NCI-H446 (cell line): ENCODE measurements around the gene TTC22.

Experiments used
- DNase-seq, 2 experiments: peaks; one replicate each; lab custom pipeline; 2025; lab: John Stamatoyannopoulos, UW

The TTC22 gene

GRCh38 chr1:54786778-54787177 is 14.3 kb downstream of the TTC22 start:
- no peak for DNase-seq

DNA sequence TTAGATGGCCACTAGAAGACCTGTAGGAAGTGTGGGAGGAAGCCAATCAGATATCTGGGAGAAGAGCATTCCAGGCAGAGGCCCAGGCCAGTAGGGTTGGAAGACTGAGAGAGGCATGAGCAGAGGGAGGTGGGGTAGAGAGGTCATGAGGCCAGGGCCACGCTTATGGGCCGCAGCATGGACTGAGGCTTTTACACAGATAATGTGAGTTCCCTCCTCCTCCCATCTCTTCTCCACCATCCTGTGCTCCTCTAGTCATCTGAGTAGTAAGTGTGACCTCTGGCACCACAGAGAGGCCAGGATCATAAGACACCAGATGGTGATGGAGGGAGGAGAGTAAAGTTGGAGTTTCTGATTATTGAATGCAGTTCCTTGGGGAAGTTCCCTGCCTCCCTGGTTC is 17.1 kb downstream of the TTC22 start:
- no peak for DNase-seq

- no peak for DNase-seq
Measured at GRCh38 chr1:54782588-54782987, 18.5 kb downstream of the TTC22 start.

DNA sequence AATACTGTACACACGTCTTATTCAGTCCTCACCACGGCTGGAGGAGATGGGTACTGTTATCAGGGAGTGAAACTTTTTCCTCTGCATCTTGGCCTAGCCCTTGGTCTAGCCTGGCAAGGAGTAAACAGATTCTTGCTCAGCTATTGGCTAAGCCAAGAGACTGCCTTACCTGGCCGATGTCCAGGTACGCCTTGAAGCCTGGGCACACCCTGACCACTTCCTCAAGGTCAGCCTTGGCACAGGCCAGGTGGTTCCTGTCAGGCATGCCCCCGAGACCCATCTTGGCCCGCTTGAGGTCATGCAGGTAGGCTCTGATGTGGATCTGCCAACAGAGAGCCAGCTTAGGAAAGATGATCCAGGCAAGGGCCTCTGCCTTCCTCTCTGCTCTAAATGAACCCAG is 19.0 kb downstream of the TTC22 start:
- no peak for DNase-seq

- DNase-seq, result no peak
Measured at GRCh38 chr1:54781023-54781723, 19.9 kb downstream of the TTC22 start.

DNA sequence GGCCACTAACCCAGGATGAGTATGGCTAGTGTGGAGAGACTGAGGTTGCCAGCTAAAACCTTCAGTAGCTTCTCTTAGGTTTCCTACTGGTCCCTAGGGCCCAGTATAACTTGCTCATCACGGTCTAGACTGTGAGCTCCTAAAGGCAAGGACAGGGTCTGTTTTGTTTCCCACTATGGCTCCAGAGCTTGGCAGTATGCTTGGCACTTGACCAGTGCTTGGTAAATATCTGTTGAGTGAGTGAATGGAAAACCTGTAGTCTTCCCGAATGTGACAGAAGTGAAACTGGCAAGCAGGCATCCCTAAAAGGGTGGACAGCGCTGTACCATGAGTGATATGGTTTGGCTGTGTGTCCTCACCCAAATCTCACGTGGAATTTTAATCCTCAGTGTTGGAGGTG is 23.7 kb downstream of the TTC22 start:
- DNase-seq, result peak in 1 of 2 experiments; percentile 22

DNA sequence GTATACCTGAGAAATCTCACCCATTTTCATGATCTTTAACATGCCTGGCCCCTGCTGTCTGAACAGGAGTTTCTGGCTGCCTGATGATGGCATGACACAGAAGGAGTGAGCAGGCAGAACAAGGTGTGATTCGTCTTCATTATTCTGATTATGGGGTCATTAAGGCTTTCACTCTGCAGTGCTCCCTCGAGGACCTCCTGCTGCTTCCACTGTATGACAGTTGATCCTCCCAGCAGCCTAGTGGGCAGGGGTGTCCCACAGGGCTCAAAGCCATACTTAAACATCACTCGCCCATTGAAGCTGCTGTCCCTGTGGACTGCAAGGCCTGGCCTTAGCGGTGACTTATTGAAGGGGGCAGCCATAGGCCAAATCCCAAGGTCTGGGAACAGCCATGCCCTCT is 24.1 kb downstream of the TTC22 start:
- DNase-seq, result no peak

GRCh38 chr1:54775828-54776721 is 25.0 kb downstream of the TTC22 start:
- peak; percentile 29 to 41 for DNase-seq

DNA sequence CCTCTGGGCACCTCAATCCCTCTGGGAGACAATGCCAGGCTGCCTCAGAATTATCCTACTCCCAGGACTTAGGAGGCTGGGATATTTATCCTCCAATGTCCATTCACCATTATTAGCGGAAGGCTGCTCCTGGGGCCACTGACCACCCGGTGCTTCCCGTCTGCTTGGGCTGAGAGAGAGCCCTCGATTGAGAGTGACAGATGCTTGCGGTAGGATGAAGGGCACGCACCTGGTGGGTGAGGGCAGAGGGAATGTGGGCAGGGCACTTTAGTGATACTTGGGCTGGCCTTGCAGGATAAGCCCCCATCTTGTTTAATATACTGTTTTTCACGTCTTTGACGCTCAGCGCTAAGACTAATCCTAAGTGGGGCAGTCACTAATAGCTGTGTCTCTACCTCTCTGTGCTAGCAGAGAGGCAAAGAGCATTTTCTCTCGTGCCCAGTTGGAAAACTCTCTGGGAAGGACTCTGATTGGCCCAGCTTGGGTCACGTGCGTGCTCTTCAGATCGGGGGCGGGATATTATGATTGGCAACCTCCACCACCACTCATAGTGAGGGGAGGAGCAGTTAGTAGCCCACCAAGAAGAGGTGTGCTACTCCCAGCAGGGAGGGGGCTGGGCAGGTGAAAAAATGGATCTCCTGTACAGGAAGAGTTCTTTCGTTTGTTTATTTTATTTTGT is 26.2 kb downstream of the TTC22 start:
- peak; percentile 18 to 46 for DNase-seq

DNA sequence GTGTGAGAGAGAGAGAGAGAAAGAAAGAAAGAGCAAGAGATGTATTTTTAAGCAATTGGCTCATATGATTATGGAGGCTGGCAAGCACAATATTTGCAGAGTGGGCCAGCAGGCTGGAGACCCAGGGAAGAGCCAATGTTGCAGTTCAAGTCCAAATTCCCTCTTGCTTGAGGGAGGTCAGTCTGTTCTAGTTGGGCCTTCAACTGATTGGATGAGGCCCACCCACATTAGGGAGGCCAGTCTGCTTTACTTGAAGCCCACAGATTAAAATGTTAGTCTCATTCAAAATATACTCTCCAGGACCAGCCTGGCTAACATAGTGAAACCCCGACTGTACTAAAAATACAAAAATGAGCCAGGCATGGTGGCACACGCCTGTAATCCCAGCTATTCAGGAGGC is 28.2 kb downstream of the TTC22 start:
- DNase-seq, result no peak

GRCh38 chr1:54768093-54768492 is 33.0 kb downstream of the TTC22 start:
- DNase-seq, result no peak

DNA sequence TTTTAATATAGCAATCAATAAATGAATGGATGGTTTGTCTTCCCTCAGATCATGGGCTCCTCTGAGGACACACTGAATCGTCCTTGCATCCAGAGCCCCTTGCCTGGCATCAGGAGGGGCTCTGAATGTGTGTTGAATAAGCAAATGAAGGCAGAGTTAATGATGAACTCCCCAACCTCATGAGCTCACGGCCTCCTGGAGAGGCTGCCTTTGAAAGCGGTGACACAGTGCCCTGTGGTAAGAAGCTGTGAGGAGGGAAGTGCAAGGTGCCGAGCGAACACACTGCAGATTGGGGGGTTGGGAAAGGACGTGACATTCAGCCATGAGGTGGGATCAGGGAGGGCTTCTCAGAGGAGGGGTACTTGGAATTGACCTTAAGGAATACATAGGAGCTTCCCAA is 33.6 kb downstream of the TTC22 start:
- no peak for DNase-seq

- no peak for DNase-seq
Measured at GRCh38 chr1:54766726-54767125, 34.4 kb downstream of the TTC22 start.

GRCh38 chr1:54764922-54765561 is 36.1 kb downstream of the TTC22 start:
- no peak for DNase-seq

- DNase-seq, result peak; percentile 99 to 100
Measured at GRCh38 chr1:54764133-54764921, 36.8 kb downstream of the TTC22 start, which contains the start of gene PARS2. TSS of gene PARS2 (minus strand) at chr1:54764523. CDS start at chr1:54759161, 5,362 bp downstream.

DNA sequence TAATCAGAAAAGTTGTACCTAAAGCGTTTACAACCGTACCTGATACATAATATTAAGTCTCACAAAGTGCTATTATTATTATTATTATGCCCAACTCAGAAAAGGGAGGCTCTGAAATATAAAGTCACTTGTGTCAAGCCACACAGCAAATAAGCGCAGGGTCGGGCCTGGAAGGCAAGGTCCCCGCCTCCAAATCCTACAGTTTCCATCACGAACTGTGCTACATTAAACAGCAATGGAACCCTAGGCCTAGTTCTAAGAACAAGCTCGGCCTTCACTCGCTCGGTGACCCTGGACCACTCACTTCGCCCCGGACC is 37.3 kb downstream of the TTC22 start:
- no peak for DNase-seq

DNA sequence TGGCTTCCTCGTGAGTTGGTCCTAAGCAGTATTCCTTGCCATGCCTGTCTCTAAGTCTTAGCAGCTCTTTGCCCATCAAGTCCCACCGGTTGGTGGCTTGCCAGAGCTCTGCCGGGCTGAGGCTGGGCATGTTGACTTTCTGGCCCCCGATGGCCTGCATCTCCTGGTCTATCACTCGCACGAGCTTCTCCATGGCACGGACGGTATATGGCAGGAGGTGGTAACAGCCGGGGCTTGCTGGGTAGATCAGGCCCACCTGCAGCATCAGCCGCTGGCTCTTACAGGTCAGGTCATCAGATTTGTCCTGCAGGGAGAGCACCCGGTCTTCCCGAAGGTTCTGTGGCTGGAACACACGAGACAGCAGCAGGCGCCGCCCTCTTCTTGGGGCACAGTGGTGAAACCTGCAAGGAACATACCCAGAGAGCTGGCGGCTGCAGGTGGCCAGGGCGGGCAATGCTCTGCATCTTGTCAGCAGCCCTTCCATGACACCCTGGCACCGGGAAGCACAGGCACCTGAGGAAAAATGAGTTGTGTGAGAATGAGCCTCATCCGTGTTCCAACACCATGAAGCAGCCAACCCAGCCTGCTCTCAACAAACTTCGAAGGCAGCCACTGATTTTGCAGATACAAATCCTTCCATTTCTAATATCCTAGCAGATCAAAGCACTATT is 42.3 kb downstream of the TTC22 start:
- no peak for DNase-seq

DNA sequence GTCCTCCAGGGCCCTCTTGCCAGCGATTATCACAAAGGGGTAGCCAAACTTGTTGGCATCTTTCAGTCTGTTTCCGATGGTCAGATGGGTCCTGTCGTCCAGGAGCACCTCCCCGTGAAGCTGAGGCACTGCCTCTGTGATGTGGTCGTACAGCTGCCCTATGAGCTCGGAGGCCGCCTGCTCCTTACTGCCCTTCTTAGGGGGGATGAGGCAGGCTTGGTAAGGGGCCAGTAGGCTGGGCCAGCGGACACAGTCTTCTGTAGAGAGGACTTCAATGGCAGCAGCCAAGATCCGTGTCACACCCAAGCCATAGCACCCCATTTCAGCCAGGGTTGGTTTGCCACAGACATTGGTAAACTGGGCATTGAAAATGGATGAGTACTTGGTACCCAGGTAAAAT is 43.3 kb downstream of the TTC22 start:
- no peak for DNase-seq

DNA sequence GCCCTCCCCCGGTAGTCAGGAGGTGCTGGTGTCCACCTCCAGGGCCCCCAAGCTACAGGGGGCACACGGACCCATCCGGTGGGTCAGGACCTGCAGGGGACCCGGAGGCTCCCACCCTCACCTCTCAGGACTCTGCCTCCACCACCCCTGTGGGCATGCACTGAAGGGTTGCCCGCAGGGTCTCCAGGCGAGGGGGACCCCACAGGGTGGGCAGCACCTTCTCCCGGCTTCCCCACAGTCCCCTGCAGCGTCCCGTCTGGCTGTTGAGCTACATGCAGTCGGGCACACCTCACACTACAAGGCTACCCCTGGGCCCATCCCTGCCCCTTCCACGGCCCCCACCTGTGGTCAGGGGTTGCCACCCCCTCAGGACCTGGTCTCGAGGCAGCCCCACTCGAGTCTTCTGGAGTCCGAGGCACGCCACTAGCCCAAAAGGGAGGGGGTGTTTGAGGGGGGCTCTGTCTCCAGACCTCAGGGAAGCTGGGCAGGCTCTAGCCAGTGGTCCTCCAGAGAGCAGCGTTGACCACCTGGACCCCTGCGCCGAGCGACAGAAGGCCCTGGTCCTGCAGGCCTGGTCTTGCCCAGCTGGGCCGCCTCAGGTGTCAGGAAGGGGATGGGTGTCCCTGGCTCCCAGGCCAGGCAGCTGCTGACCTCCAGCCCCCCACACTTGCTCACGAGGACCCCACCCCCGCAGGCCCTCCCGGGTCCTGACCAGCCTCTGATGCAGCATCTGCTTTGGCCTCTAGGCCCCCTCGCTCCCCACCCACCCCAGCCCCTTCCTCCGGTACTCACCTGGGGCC is 46.4 kb downstream of the TTC22 start:
- no peak for DNase-seq

DNA sequence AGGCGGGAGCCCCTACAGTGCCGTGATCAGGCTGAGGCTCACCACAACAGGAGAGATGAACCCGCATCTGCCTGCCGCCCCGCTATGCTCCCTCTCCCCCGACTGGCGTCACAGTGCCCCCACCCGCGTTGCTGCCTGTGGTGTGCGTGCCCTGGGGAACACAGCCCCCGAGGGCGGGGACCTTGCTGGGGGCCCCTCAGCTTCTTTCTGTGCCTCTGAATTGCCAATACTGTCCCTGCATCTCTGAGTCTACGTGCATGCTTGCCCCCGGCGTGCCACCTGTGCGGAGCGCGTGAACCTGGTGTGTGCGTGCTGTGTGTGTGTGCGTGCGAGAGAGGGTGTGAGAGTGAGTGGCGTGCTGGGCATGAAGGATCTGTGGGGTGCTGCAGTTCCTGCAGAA is 47.1 kb downstream of the TTC22 start:
- DNase-seq, result no peak
